CD4-positive, alpha-beta T cell treated with Interleukin-17A for 1 hour (primary cell): ENCODE measurements around the gene ANTKMT.
"Not testable (repeated sequence)": the region's sequence is repeated elsewhere in the genome, so short reads cannot be mapped to it uniquely, and the experiment has no call there.

ENCODE experiments used
- DNase-seq: peaks from one replicate; pipeline ENCODE4 v3.0.0-alpha.2; 2020

The ANTKMT gene

GRCh38 chr16:681746-682427 is 39.1 kb upstream of the ANTKMT start:
- no peak for DNase-seq

DNA sequence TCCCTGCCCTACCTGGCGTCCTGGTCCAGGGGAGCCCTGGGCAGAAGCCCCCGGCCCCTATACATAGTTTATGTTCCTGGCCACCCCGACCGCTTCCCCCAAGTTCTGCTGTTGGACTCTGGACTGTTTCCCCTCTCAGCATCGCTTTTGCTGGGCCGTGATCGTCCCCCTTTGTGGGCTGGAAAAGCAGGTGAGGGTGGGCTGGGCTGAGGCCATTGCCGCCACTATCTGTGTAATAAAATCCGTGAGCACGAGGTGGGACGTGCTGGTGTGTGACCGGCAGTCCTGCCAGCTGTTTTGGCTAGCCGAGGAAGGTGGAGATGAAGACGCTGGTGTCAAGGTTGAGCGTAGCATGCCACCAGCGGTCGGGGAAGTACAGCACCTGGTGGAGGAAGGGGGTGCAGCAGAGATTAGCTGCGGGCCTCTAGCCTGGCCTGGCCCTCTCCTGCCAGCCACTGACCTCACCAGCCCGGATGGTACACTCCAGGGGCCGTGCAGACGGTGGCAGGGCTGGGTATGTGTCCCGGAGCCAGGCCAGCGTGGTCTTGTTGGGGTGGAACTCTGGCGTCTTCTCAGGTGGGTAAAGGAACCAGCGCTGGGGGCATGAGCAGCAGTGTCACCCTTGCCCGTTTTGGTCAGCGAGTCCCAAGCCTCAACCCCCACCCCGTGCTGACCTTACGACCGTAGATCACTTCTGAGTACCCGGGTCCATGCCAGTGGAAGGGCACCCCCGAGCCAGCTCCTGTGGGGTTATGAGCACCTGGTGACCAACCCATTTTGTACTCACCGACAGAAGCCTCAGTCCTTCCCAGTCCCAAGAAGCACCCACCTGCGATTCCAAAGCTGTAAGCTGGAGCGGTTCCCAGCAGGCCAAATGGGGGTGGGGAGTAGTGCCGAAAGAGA is 38.2 kb upstream of the ANTKMT start:
- DNase-seq: no peak

- no peak for DNase-seq
These were observed 37.4 kb upstream of the ANTKMT start for GRCh38 chr16:683396-684070.

GRCh38 chr16:684071-684794 is 36.7 kb upstream of the ANTKMT start, which contains the start of gene JMJD8:
JMJD8 (minus strand) TSS chr16:684334; CDS start chr16:684319, 15 bp downstream.
- DNase-seq: peak; percentile 98

DNA sequence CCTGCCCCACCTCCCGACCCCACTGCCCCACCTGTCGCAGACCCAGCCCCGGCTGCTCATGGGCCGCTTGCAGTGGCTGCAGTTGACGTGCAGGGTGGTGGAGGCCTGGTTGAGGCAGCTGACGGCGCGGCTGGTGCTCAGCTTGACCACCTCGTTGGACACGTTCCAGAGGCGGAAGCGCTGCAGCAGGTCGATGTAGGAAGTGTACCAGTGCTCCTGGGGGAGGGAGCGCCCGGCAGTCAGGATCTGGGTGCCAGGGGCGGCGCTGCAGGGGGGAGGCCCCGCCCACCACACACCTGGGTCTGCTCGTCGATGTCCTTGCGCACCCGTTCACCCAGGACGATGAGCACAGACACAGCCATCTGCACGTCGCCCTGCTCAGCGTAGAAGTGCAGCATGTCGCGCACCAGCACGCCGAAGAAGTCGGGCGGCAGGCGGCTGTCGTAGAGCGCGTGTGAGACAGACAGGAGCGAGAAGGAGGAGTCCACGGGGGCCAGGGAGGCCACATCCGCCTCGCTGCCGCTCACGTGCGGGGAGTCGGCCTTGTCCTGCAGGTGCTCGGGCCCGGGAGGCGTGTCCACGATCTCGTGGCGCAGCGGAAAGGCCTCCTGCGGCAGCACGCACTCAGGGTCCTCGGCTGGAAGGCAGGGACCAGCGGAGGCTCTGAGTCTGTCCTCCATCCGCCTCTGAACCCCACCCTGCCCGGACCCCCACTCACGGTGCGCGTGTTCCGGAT is 35.8 kb upstream of the ANTKMT start:
- no peak for DNase-seq

DNA sequence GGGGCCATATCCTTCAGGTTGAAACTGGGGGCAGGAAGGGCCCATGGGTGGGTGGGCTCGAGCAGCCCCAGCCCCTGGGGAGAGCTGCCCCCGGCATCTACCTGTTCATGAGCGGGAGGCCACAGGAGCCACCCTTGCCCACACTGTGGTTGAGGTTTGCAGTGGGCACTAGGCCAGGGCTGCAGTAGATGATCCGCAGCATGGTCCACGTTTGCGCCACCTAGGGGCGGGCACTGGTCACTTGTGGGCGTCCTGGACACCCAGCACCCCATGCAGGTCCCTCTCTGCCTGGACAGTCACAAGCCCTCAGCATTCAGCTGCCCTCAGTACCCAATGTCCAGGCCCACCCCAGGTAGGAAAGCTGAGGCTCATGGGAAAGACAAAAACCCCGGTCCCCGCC is 35.0 kb upstream of the ANTKMT start:
- DNase-seq: no peak

- no peak for DNase-seq
These were observed 34.3 kb upstream of the ANTKMT start for GRCh38 chr16:686459-687260.

DNA sequence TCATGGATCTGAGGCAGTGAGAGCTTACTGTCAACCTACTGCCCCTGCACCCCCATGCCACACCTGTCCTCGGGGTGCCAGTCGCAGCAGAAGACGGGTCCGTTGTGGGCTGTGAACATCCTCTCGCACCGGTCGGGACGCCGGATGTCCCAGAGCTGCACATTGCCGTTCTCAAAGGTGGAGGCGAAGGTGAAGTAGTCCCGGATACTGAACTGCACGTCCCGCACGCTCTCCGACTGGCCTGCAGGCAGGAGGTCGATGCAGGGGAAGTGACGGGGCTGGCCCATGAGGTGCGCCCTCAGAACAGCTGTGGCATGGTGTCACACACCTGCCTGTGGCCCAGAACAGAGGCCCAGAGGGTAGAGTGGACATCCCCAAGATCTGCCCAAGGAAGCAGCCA is 33.4 kb upstream of the ANTKMT start:
- no peak for DNase-seq

DNA sequence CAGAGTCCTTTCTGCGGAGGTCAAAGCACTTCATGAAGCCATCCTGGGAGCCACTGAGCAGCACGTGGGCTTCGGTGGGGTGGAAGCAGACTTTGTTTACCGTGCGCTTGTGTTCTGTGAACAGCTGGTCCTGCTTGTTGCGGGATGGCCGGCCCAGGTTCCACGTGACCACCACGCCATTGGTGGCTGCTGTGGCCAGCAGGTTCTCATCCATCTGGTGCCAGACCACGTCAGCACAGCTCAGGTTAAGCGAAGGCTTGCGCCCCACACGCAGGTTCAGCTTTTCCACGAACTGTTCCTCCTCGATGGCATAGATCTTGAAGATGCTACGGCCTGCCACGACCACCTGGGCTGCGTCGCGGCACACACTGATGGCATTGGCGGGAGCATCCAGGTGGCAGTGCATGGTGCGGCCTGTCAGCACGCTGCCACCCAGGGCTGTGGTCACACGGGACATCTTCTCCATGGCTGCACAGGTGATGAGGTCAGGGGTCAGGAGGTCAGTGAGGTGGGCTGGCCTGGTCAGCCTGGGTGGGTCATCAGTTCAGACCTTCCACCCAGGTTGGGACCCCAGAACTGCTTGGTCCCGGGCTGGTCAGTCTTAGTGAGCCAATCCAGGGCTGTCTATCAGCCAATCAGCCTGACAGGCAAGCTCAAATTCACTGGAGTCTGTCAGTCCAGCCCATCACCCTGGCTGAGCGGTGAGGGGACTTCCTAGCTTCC is 31.6 kb upstream of the ANTKMT start:
- no peak for DNase-seq

- DNase-seq: not testable (repeated sequence)
These were observed 29.7 kb upstream of the ANTKMT start for GRCh38 chr16:691242-691641.

DNA sequence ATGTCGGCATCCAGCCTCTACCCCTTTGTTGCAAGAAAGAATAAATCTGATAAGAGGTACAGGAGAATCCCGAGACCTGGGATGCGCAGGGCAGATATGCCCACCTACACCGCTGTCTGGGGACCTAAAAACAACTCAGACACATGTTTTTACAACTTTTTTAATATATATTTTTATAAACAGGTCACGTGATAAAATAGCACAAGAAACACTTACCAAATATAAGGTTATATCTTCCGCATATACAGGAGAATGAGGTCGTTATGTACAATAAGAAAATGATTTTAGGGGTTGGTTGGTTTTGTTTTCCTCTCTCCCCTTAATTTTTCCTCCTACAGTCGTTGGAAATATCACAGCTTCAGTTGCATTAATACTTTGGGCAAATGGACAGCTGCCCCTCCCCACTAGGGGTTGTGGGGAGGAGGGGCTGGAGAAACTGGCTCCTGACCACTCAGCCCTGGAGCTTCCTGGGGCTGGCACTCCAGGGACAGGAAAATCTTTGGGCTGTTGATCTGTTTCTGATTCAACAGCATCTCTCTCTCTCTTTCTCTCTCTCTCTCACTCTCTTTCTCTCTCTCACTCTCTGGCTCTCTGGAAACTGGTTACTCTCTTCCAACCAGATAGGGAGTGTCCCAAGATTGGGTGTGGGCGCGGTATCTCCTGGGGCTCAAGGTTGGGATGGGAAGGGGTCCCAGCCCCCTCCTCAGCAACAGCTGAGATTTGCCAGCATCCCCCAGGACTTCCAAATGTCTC is 28.4 kb upstream of the ANTKMT start:
- DNase-seq: no peak

GRCh38 chr16:693364-693763 is 27.6 kb upstream of the ANTKMT start:
- DNase-seq: no peak

DNA sequence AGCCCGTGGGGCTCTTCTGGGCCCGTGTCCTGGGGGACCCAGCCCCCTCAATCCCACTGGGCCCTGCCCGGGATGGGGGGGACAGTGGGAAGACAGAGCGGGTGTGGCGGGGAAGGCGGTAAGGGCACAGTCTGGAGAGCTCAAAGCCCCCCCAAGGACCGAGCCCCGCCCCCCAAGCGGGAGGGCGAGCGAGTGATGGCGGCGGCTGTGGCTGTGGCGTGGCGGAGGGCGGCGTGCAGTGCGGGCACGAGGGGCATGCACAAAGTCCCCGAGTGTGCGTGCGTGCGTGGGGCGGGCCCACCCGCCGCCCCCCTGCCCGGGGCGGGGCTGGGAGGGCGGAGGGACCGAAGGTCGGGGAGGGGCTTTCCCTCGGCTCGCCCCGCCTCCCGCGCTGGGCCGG is 27.2 kb upstream of the ANTKMT start:
- DNase-seq: no peak

- no peak for DNase-seq
These were observed 26.6 kb upstream of the ANTKMT start for GRCh38 chr16:694187-694862.

DNA sequence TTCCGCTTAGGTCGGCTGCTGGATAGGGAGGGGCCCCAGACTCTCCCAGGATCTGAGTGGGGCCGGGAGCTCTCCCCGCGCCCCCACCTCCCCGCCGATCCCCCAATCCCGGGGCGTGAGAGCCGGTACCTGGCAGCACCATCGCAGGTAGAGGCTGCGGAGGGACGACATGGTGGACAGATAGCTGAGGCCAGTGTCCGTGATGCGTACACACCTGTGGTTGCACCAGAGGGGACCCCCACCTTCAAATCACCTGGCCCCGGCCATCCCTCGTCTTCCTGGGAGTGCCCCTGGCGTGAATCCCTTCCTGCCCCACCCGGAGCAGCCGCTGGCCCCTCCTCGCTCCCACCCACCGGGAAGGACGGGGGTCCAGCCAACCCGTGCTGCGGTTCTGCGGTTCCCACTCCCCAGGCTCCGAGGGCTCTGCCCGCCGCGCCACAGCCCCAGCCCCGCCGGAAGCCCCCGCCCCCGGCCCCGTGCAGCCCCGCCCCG is 26.0 kb upstream of the ANTKMT start:
- no peak for DNase-seq

DNA sequence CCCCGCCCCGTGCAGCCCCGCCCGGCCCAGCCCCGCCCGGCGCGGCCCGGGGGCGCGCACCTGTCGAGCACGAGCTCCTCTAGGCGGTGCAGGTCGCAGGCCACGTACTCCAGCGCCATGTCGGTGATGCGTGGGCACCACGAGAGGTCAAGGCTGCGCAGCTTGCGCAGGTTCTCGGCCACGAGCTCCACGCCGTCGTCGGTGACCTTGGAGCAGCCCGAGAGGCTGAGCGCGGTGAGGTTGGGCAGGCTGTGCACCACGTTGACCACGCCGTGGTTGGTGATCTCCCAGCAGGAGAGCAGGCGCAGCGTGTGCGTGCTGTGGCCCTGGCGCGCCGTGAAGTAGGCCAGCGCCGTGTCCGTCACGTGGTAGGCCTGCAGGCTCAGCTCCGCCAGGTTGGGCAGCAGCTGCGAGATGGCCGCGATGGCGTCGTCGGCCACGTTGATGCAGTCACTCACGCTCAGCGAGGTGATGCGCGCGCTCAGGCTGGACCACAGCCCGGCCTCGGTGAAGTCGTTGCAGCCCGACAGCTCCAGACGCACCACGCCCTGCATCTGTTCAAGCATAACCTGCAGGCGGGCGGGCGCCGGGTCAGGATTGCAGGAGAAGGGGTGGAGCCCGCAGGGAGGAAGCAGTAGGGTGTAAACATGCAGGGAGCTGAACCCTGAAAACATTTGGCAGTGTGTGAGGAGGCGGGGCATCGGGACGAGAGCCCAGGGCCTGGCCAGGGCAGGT is 25.4 kb upstream of the ANTKMT start:
- DNase-seq: peak; percentile 75

- DNase-seq: no peak
These were observed 21.9 kb upstream of the ANTKMT start for GRCh38 chr16:698911-699671.
